Esophagus squamous epithelium (tissue), 5 donors: Measurements from ENCODE around the gene CPEB3. TPM values are rescaled to one million over a fixed set of nuclear protein-coding genes. Genes with fewer than 3 reads are reported as not detected.

ENCODE experiments used
- DNase-seq: peaks from one replicate; lab custom pipeline; 2025; lab: John Stamatoyannopoulos, UW
- H3K27ac ChIP-seq, 4 donors: fragments of 200-600 bp; sonication (generic); one replicate each; pipeline ENCODE4 v1.5.1; 2016 to 2019; ENCODE audit warnings: mild to moderate bottlenecking in 1 of 4
- H3K27me3 ChIP-seq, 4 donors: fragments of 200-600 bp; sonication (generic); 1 replicate in 3 of 4; 2 replicates in 1 of 4; pipeline versions ENCODE4 v1.5.1 to v1.6.0; 2017 to 2021; ENCODE audit warnings: antibody characterized with exemption in 1 of 4
- H3K36me3 ChIP-seq, 3 donors: fragments of 200-600 bp; sonication (generic); one replicate each; pipeline ENCODE4 v1.5.1; 2016 to 2019
- H3K4me1 ChIP-seq, 3 donors: fragments of 200-600 bp; sonication (generic); one replicate each; pipeline ENCODE4 v1.5.1; 2017 to 2019
- H3K4me3 ChIP-seq, 4 donors: fragments of 200-600 bp; sonication (generic); 1 replicate in 3 of 4; 2 replicates in 1 of 4; pipeline ENCODE4 v1.5.1; 2016 to 2019; ENCODE audit warnings: mild to moderate bottlenecking in 2 of 4, moderate library complexity in 1 of 4
- H3K9me3 ChIP-seq, 3 donors: fragments of 200-600 bp; sonication (generic); one replicate each; pipeline ENCODE4 v1.5.1; 2016 to 2019
- CTCF ChIP-seq, 6 experiments: fragments of 450-650 bp in 4 of 6; fragments of 200-600 bp in 2 of 6; sonication (generic) in 2 of 6; IDR thresholded peaks; one replicate each; pipeline ENCODE4 v1.5.1; 2016 to 2019; ENCODE audit warnings: antibody characterized with exemption in 6 of 6, mild to moderate bottlenecking in 4 of 6, moderate library complexity in 4 of 6
- POLR2A ChIP-seq, 4 donors: fragments of 450-650 bp; IDR thresholded peaks; one replicate each; pipeline ENCODE4 v1.6.1; 2017; ENCODE audit warnings: antibody characterized with exemption in 4 of 4, mild to moderate bottlenecking in 4 of 4, moderate library complexity in 3 of 4
- WGBS, 2 donors: methylation state at CpG; one replicate each; pipeline ENCODE4 v1.1.5; 2018; 5-methylcytosine and 5-hydroxymethylcytosine counted together
- intact Hi-C: fragments of 100-400 bp; cut with DNase I; formaldehyde crosslinking; loops from one replicate; pipeline ENCODE4 v1.15.0; 2022
- total RNA-seq, 4 donors: library from RNA; depleted of rRNA; stranded (reverse); fragments of >200 nt; gene quantifications; one replicate each; pipeline ENCODE4 v1.1.0, GENCODE V29; 2016
- donor health status: DM: yes; HTN: yes; CAD: no.

Gene CPEB3
- total RNA-seq, 4 donors from 2014 or later: 5.5 to 8.8 (median 7.3) TPM

DNA sequence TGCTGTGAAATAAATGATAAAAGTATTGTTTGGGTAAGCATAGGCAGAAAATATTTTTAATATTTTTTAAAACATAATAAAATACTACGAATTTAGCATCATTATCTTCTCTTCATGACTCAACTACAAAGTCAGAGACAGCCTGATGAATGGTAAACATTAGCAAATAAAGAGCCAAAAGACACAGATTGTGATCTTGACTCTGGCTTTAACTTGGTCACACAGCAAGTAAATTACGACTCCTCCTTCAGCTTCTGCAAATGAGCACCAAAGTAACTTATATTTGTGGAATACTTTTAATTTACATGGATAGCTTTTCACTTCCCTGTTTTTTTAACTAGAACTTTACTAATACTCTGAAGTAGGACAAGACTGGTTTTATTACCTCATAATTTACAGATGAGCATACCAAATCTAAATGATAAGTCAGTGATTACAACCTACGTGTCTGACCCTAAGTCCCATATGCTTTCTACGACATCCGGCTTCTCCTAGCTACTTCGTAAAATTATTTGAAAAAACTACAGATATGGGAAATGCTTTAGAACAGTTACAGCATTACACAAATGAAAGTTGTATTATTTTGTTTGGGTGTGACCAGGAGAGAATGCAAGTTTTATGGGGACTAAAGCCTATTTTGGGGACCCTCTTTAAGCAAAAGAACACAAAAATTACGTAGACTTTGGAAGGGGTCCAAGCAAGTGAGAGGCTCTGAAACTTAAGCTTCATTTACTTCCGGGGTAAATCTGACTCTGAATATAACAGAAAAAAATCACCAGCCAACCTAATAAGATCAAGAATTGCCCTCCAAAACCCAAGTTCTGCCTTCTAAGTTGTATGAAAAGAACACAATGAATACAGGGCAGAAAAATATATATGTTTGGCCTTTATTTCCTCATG is 133.8 kb downstream of the CPEB3 start:
- intact Hi-C loops: no loop called here
- H3K9me3 ChIP-seq: no peaks in the 10 kb centered on the region

GRCh38 chr10:92150823-92151222 is 140.1 kb downstream of the CPEB3 start:
- H3K36me3 ChIP-seq: no peaks in the 10 kb centered on the region
- H3K4me1 ChIP-seq: peaks cover 0 to 6% (median 0%) of the 10 kb centered on the region in 3 donors
- intact Hi-C loops: no loop called here
- no peaks in the 10 kb centered on the region for H3K9me3 ChIP-seq
- no peak overlapping the region for H3K27ac ChIP-seq
- TF ChIP-seq POLR2A (IDR thresholded peaks at IDR 0.05): no peak
- TF ChIP-seq CTCF (IDR thresholded peaks at IDR 0.05): no peak
- H3K27me3 ChIP-seq: no peaks in the 10 kb centered on the region
- no peak for DNase-seq
- no peak overlapping the region for H3K4me3 ChIP-seq

More for the DNA sequence above, 133.8 kb downstream of the CPEB3 start:
- Histone ChIP-seq H3K27ac (no peak overlapping the region), H3K27me3 (no peaks in the 10 kb centered on the region), H3K4me3 (no peak overlapping the region), H3K36me3 (no peaks in the 10 kb centered on the region), H3K4me1 (no peaks in the 10 kb centered on the region)
- 68 to 72% methylated on average over 8 of the region's 8 CpGs for WGBS, 2 donors
- no peak for TF ChIP-seq CTCF (IDR thresholded peaks at IDR 0.05)
- no peak for TF ChIP-seq POLR2A (IDR thresholded peaks at IDR 0.05)
- no peak for DNase-seq

GRCh38 chr10:92149261-92149660 is 141.6 kb downstream of the CPEB3 start:
- Histone ChIP-seq H3K4me1 (peaks cover 0 to 13% (median 0%) of the 10 kb centered on the region in 3 donors), H3K27ac (no peak overlapping the region), H3K4me3 (no peak overlapping the region), H3K36me3 (peaks cover 0 to 9% (median 0%) of the 10 kb centered on the region in 3 donors), H3K27me3 (no peaks in the 10 kb centered on the region), H3K9me3 (no peaks in the 10 kb centered on the region)
- 67 to 69% methylated on average over 1 of the region's 1 CpG for WGBS, 2 donors
- no peak for DNase-seq
- no peak for TF ChIP-seq POLR2A (IDR thresholded peaks at IDR 0.05)
- TF ChIP-seq CTCF (IDR thresholded peaks at IDR 0.05): no peak
- intact Hi-C loops: no loop called here

GRCh38 chr10:92146781-92147180 is 144.1 kb downstream of the CPEB3 start:
- intact Hi-C loops: no loop called here
- DNase-seq: no peak
- Histone ChIP-seq H3K4me1 (peaks cover 0 to 23% (median 0%) of the 10 kb centered on the region in 3 donors), H3K27me3 (no peaks in the 10 kb centered on the region), H3K4me3 (no peak overlapping the region), H3K27ac (no peak overlapping the region), H3K9me3 (no peaks in the 10 kb centered on the region), H3K36me3 (peaks cover 0 to 16% (median 0%) of the 10 kb centered on the region in 3 donors)
- 85 to 87% methylated on average over 5 to 6 of the region's 6 CpGs for WGBS, 2 donors
- no peak for TF ChIP-seq POLR2A (IDR thresholded peaks at IDR 0.05)

DNA sequence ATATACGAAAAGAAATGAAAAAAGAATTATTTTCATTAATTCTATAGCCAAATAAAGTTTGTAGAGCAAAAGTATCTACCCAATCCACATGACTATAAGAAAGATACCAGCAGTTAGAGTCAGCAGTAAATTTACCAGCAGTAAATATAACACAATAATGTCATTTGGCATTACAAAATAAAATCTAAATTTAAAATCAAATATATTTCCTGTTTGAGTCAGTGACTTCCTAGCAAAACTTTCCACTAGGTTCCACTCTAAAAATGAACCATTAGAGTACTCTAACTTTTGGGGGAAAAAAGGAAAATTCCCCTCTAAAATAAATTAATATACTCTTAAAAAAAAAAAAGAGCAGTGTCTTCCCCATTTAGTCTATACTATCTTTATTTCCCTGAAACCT is 144.8 kb downstream of the CPEB3 start:
- TF ChIP-seq CTCF (IDR thresholded peaks at IDR 0.05): no peak
- TF ChIP-seq POLR2A (IDR thresholded peaks at IDR 0.05): no peak
- DNase-seq: no peak
- Histone ChIP-seq H3K27me3 (no peaks in the 10 kb centered on the region), H3K27ac (no peak overlapping the region), H3K4me3 (no peak overlapping the region), H3K36me3 (peaks cover 0 to 16% (median 0%) of the 10 kb centered on the region in 3 donors), H3K4me1 (peaks cover 0 to 26% (median 0%) of the 10 kb centered on the region in 3 donors), H3K9me3 (no peaks in the 10 kb centered on the region)
- intact Hi-C loops: no loop called here
- WGBS, 2 donors: 69 to 91% methylated on average over 1 of the region's 1 CpG
